Measurements from ENCODE around the gene TESK2.

DNA sequence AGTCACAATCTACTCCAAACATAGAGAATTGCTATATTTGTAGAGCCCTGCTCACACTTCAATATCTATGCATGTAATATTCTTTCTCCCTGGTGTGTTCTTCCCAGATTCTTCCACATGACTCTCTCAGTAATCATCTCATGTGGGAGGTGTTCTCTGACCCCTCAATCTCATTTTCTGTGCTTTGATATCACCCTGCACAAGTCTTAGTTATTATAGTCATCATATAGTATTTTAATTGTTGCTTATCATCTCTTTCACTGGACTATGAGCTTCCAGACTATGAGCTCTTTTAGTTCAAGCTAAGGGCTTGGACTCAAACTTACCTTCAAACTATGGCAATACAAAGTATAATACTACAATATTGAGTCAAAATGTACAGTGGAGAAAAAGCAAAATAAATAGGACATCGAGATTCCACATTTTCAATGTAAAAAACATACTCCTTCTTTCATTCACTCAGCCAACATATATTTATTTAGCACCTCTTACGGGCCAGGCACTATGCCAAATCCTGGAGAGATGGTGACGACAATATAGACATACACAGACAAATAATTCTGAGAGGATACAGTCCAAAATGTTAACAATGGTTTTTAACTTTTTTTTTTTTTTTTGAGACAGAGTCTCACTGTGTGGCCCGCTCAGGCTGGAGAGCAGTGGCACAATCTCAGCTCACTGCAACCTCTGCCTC, 12.7 kb downstream of the TESK2 start:
- TF ChIP-seq, protein P1, sequence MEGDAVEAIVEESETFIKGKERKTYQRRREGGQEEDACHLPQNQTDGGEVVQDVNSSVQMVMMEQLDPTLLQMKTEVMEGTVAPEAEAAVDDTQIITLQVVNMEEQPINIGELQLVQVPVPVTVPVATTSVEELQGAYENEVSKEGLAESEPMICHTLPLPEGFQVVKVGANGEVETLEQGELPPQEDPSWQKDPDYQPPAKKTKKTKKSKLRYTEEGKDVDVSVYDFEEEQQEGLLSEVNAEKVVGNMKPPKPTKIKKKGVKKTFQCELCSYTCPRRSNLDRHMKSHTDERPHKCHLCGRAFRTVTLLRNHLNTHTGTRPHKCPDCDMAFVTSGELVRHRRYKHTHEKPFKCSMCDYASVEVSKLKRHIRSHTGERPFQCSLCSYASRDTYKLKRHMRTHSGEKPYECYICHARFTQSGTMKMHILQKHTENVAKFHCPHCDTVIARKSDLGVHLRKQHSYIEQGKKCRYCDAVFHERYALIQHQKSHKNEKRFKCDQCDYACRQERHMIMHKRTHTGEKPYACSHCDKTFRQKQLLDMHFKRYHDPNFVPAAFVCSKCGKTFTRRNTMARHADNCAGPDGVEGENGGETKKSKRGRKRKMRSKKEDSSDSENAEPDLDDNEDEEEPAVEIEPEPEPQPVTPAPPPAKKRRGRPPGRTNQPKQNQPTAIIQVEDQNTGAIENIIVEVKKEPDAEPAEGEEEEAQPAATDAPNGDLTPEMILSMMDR (IDR thresholded peaks at IDR 0.05): no peak
- TF ChIP-seq EZH2phosphoT487 (IDR thresholded peaks at IDR 0.05): no peak
